Epidermal melanocyte (primary cell): ENCODE results near the gene PDZRN4.
"Not testable (repeated sequence)": the region's sequence is repeated elsewhere in the genome, so short reads cannot be mapped to it uniquely, and the experiment has no call there.

Experiments
- DNase-seq: peaks from one replicate; pipeline ENCODE4 v3.0.0; 2011; ENCODE audit warnings: low spot score; ENCODE audit not compliant: insufficient read length

PDZRN4 gene

GRCh38 chr12:41188058-41188840 lies at the start of gene PDZRN4:
Gene PDZRN4, plus strand, starts transcription at chr12:41188320.
- DNase-seq: no peak

- DNase-seq: no peak
Observed at GRCh38 chr12:41140117-41140516, 48.0 kb upstream of the PDZRN4 start.

- DNase-seq: no peak
Observed at GRCh38 chr12:41141104-41141503, 47.0 kb upstream of the PDZRN4 start.

GRCh38 chr12:41142376-41142775 lies 45.7 kb upstream of the PDZRN4 start:
- no peak for DNase-seq

GRCh38 chr12:41151793-41152192 lies 36.3 kb upstream of the PDZRN4 start:
- no peak for DNase-seq

GRCh38 chr12:41162461-41162860 lies 25.7 kb upstream of the PDZRN4 start:
- DNase-seq: no peak

GRCh38 chr12:41167701-41168100 lies 20.4 kb upstream of the PDZRN4 start:
- no peak for DNase-seq

GRCh38 chr12:41174602-41175001 lies 13.5 kb upstream of the PDZRN4 start:
- no peak for DNase-seq

GRCh38 chr12:41179507-41179906 lies 8.6 kb upstream of the PDZRN4 start:
- DNase-seq: not testable (repeated sequence)

GRCh38 chr12:41184864-41185263 lies 3.3 kb upstream of the PDZRN4 start:
- no peak for DNase-seq

GRCh38 chr12:41186026-41186425 lies 2.1 kb upstream of the PDZRN4 start:
- peak; percentile 69 for DNase-seq

GRCh38 chr12:41188841-41189394 lies 798 bp downstream of the PDZRN4 start:
- no peak for DNase-seq

- peak; percentile 25 for DNase-seq
Observed at GRCh38 chr12:41189395-41190251, 1.5 kb downstream of the PDZRN4 start.

GRCh38 chr12:41190338-41190737 lies 2.2 kb downstream of the PDZRN4 start:
- DNase-seq: peak; percentile 41

GRCh38 chr12:41191549-41191948 lies 3.4 kb downstream of the PDZRN4 start:
- DNase-seq: not testable (repeated sequence)

- DNase-seq: no peak
Observed at GRCh38 chr12:41193311-41193710, 5.2 kb downstream of the PDZRN4 start.

GRCh38 chr12:41202051-41202450 lies 13.9 kb downstream of the PDZRN4 start:
- DNase-seq: no peak

- DNase-seq: no peak
Observed at GRCh38 chr12:41205070-41205709, 17.1 kb downstream of the PDZRN4 start.

GRCh38 chr12:41206298-41206697 lies 18.2 kb downstream of the PDZRN4 start:
- DNase-seq: no peak

GRCh38 chr12:41211448-41211847 lies 23.3 kb downstream of the PDZRN4 start:
- DNase-seq: no peak

GRCh38 chr12:41212625-41213024 lies 24.5 kb downstream of the PDZRN4 start:
- no peak for DNase-seq

GRCh38 chr12:41213107-41213506 lies 25.0 kb downstream of the PDZRN4 start:
- DNase-seq: no peak
